K562 (cell line): Measurements from ENCODE around the gene DUS3L. TPM values are rescaled to one million over a fixed set of nuclear protein-coding genes. Genes with fewer than 3 reads are reported as not detected.

Experiments used
- CSDE1 ChIP-seq, 2 experiments: fragments of 450-650 bp; IDR thresholded peaks; 2 replicates each; pipeline ENCODE4 v1.6.1; 2016; ENCODE audit warnings: mild to moderate bottlenecking in 1 of 2
- EP300 ChIP-seq: IDR thresholded peaks from 2 replicates; pipeline ENCODE4 v1.6.1; 2012; ENCODE audit warnings: low read length, improper control_type of control experiment
- HMGXB4 ChIP-seq: sonication (generic); formaldehyde crosslinking; IDR thresholded peaks from 2 replicates; pipeline ENCODE4 v1.8.1; 2023; ENCODE audit warnings: mild to moderate bottlenecking, missing genetic modification reagents
- KDM4B ChIP-seq, 2 experiments: fragments of 450-650 bp in 1 of 2; sonication (generic) in 1 of 2; IDR thresholded peaks; 2 replicates each; pipeline ENCODE4 v1.6.1; 2016 to 2017; ENCODE audit warnings: borderline replicate concordance in 2 of 2, antibody characterized with exemption in 1 of 2, low read depth in 1 of 2, mild to moderate bottlenecking in 1 of 2
- KLF10 ChIP-seq: fragments of 250-450 bp; sonication (Bioruptor Pico); IDR thresholded peaks from 2 replicates; pipeline ENCODE4 v1.6.1; 2021; ENCODE audit warnings: matching md5 sums
- NFE2L1 ChIP-seq: fragments of 450-650 bp; IDR thresholded peaks from 2 replicates; pipeline ENCODE4 v1.6.1; 2016; ENCODE audit warnings: missing genetic modification characterization, low read depth, mild to moderate bottlenecking, missing compliant biosample characterization, moderate library complexity, borderline replicate concordance
- PRDM10 ChIP-seq: fragments of 450-650 bp; IDR thresholded peaks from 2 replicates; pipeline ENCODE4 v1.6.1; 2018; ENCODE audit not compliant: partially characterized antibody
- SFPQ ChIP-seq: fragments of 200-400 bp; formaldehyde crosslinking; IDR thresholded peaks from 2 replicates; pipeline ENCODE4 v1.6.1; 2017; ENCODE audit warnings: mild to moderate bottlenecking, low read depth, low read length, moderate library complexity
- SMAD1 ChIP-seq: fragments of 150-350 bp; IDR thresholded peaks from 2 replicates; pipeline ENCODE4 v1.6.1; 2014; ENCODE audit warnings: low read length, low read depth; ENCODE audit not compliant: partially characterized antibody
- TAF15 ChIP-seq: fragments of 200-400 bp; formaldehyde crosslinking; IDR thresholded peaks from 2 replicates; pipeline ENCODE4 v1.6.1; 2017; ENCODE audit warnings: mild to moderate bottlenecking, low read depth, low read length, moderate library complexity
- TEAD1 ChIP-seq, 2 experiments: fragments of 450-650 bp in 1 of 2; sonication (generic) in 1 of 2; formaldehyde crosslinking; IDR thresholded peaks; 2 replicates each; pipeline versions ENCODE4 v1.4.0 to v1.8.0; 2020 to 2022; ENCODE audit warnings: mild to moderate bottlenecking in 2 of 2, missing genetic modification reagents in 1 of 2
- ZBTB9 ChIP-seq: fragments of 450-650 bp; formaldehyde crosslinking; IDR thresholded peaks from 2 replicates; pipeline ENCODE4 v1.4.0; 2020; ENCODE audit warnings: mild to moderate bottlenecking, moderate library complexity
- ZEB2 ChIP-seq: fragments of 450-650 bp; IDR thresholded peaks from 2 replicates; pipeline ENCODE4 v1.6.1; 2016
- ZNF311 ChIP-seq: fragments of 250-450 bp; sonication (Bioruptor Pico); IDR thresholded peaks from 2 replicates; pipeline ENCODE4 v1.4.0; 2020; ENCODE audit warnings: mild to moderate bottlenecking, moderate library complexity
- ZNF639 ChIP-seq, 2 experiments: fragments of 200-800 bp in 1 of 2; sonication (Bioruptor generic) in 1 of 2; sonication (generic) in 1 of 2; formaldehyde crosslinking in 1 of 2; IDR thresholded peaks in 1 of 2; conservative IDR thresholded peaks in 1 of 2; 2 replicates each; pipeline versions ENCODE4 v1.5.0 to v1.6.1; 2016 to 2020; ENCODE audit warnings: missing compliant biosample characterization in 1 of 2, missing genetic modification characterization in 1 of 2, missing genetic modification reagents in 1 of 2
- polyA plus RNA-seq, 8 experiments: library from polyadenylated mRNA; depleted of rRNA in 4 of 8; stranded (reverse) in 5 of 8; unstranded in 3 of 8; fragments of >200 nt; fragmentation: Nextera tagmentation in 2 of 8; fragmentation: Illumina TruSeq in 1 of 8; extraction: Ambion mirVana in 2 of 8; extraction: Trizol in 1 of 8; gene quantifications; 2 replicates each; pipeline versions ENCODE4 v1.2.1 to v1.2.3, GENCODE V29; 2011 to 2014; ENCODE audit warnings: inconsistent platforms in 1 of 8, missing spikeins in 1 of 8
- total RNA-seq, 7 experiments: library from RNA; depleted of rRNA in 6 of 7; stranded (reverse); fragments of >200 nt in 6 of 7; fragmentation: Illumina TruSeq in 2 of 7; extraction: Trizol in 2 of 7; gene quantifications; 2 replicates each; pipeline versions ENCODE4 v1.2.1 to v1.2.3, GENCODE V29; 2011 to 2021; ENCODE audit warnings: low replicate concordance in 1 of 7

The DUS3L gene
- total and polyA plus RNA-seq, 9 of the 15 experiments (the other 6 are each of a cell fraction or from before 2014, with no cell fraction given) = 1.7 to 102 (median 77.5) TPM

- TF ChIP-seq ZNF311 (CRISPR knock-in tag) (no peak), CSDE1 (IDR thresholded peaks at IDR 0.05) (no peak), PRDM10 (peak; percentile 39), ZEB2 (no peak), TEAD1 (CRISPR knock-in tag; IDR thresholded peaks at IDR 0.05) (peak in 1 of 2 experiments; percentile 98; a peak in 2 of 4 replicates), KLF10 (CRISPR knock-in tag) (no peak), KDM4B (IDR thresholded peaks at IDR 0.05; ENCODE audit: borderline replicate concordance in 2 of 2, low read depth in 1 of 2) (no peak), ZBTB9 (CRISPR knock-in tag) (no peak), SFPQ (no peak), TAF15 (no peak), NFE2L1 (tag) (no peak), ZNF639 (CRISPR knock-in tag; conservative IDR thresholded peaks at IDR 0.05 in 1 of 2, IDR thresholded peaks at IDR 0.05 in 1 of 2) (peak in 1 of 2 experiments; percentile 44; a peak in 1 of 4 replicates), EP300 (no peak), SMAD1 (no peak), HMGXB4 (CRISPR knock-in tag) (no peak; the same call in 1 of the 2 replicates)
These were observed 13.0 kb upstream of the DUS3L start (continued) for GRCh38 chr19:5803752-5804515.
